ENCODE results near the gene GLI2. TPM values are rescaled to one million over a fixed set of nuclear protein-coding genes. Genes with fewer than 3 reads are reported as not detected.

The GLI2 gene
- not detected in 2 replicates for total RNA-seq (2014; rRNA removed; shearing (Covaris generic))
- total RNA-seq (2022), result not detected in 2 replicates
- Bru-seq, nascent RNA, result percentile 2 among the genes with signal in this experiment
- not detected for BruChase-seq, experiment 1, labeled RNA remaining after a 6-hour chase
- BruChase-seq, experiment 2, labeled RNA remaining after a 2-hour chase, result percentile 4 among the genes with signal in this experiment
- long read RNA-seq, result 0 reads

DNA sequence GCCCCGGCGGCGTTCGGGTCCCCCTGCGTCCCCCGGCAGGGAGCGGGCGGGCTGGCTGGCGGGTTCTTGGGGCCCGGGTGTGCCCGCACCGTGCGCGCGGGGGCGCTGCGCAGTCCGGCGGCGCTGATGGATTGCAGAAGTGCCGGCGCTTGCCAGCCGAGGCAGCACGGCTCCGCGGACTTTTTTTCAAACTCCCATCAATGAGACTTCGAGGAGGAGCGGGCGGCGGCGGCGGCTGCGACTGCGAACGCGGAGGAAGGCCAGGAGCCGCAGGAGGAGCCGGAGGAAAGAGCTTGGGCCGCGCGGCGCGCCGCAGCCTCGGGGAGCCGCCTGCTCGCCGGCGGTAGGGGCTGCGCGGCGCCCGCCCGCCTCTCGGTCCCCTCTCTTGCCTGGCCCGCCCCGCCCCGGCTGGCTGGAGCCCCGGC, at the start of gene GLI2:
Gene GLI2, plus strand, starts transcription at position 123 of the 425 bp plus-strand sequence. CDS start 61,453 bp downstream, outside the sequence.
- Histone ChIP-seq H3K36me3 (ENCODE audit: insufficient read depth, low read length) (no peaks in the 10 kb centered on the region), H3K27ac (ENCODE audit: low read depth, low read length, poor library complexity, severe bottlenecking) (no peak within 1 kb of the TSS), H3K4me3 (ENCODE audit: low read depth, low read length, poor library complexity, severe bottlenecking) (no peak within 1 kb of the TSS), H2AFZ (ENCODE audit: low read length) (no peak within 1 kb of the TSS), H3K4me1 (ENCODE audit: insufficient read depth, low read length, poor library complexity, severe bottlenecking) (no peaks in the 10 kb centered on the region), H3K79me2 (ENCODE audit: insufficient read depth, low read depth, low read length) (no peaks in the 10 kb centered on the region), H4K20me1 (ENCODE audit: insufficient read depth, low read length) (no peaks in the 10 kb centered on the region), H3K4me2 (ENCODE audit: low read length) (no peak within 1 kb of the TSS), H3K9me2 (ENCODE audit: insufficient read depth, low read length) (no peaks in the 10 kb centered on the region), H3K9me3 (ENCODE audit: low read length) (no peaks in the 10 kb centered on the region)
- DNase-seq (ENCODE audit: low spot score), result no peak
- POLR2A ChIA-PET, result no interaction called here
- CTCF ChIA-PET (ENCODE audit: unreplicated experiment), result no interaction called here
- no TSS peak for BruUV-seq (replicated peaks)
- TF ChIP-seq, protein P1, sequence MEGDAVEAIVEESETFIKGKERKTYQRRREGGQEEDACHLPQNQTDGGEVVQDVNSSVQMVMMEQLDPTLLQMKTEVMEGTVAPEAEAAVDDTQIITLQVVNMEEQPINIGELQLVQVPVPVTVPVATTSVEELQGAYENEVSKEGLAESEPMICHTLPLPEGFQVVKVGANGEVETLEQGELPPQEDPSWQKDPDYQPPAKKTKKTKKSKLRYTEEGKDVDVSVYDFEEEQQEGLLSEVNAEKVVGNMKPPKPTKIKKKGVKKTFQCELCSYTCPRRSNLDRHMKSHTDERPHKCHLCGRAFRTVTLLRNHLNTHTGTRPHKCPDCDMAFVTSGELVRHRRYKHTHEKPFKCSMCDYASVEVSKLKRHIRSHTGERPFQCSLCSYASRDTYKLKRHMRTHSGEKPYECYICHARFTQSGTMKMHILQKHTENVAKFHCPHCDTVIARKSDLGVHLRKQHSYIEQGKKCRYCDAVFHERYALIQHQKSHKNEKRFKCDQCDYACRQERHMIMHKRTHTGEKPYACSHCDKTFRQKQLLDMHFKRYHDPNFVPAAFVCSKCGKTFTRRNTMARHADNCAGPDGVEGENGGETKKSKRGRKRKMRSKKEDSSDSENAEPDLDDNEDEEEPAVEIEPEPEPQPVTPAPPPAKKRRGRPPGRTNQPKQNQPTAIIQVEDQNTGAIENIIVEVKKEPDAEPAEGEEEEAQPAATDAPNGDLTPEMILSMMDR (conservative IDR thresholded peaks at IDR 0.05; ENCODE audit: low read length), result peak; percentile 39
- TF ChIP-seq EZH2phosphoT487 (IDR thresholded peaks at IDR 0.05; ENCODE audit: borderline replicate concordance, low read depth, low read length), result no peak
- intact Hi-C loops (cut with micrococcal nuclease; ENCODE audit: unreplicated experiment), result no loop called here

- no peak for DNase-seq (ENCODE audit: low spot score)
- no peak for TF ChIP-seq EZH2phosphoT487 (IDR thresholded peaks at IDR 0.05; ENCODE audit: borderline replicate concordance, low read depth, low read length)
- TF ChIP-seq, protein P1 (conservative IDR thresholded peaks at IDR 0.05; ENCODE audit: low read length), result no peak
- Histone ChIP-seq H3K9me3 (ENCODE audit: low read length) (no peaks in the 10 kb centered on the region), H3K4me1 (ENCODE audit: insufficient read depth, low read length, poor library complexity, severe bottlenecking) (no peaks in the 10 kb centered on the region), H2AFZ (ENCODE audit: low read length) (no peak overlapping the region), H4K20me1 (ENCODE audit: insufficient read depth, low read length) (no peaks in the 10 kb centered on the region), H3K27ac (ENCODE audit: low read depth, low read length, poor library complexity, severe bottlenecking) (no peak overlapping the region), H3K36me3 (ENCODE audit: insufficient read depth, low read length) (no peaks in the 10 kb centered on the region), H3K79me2 (ENCODE audit: insufficient read depth, low read depth, low read length) (no peaks in the 10 kb centered on the region), H3K4me3 (ENCODE audit: low read depth, low read length, poor library complexity, severe bottlenecking) (no peak overlapping the region), H3K4me2 (ENCODE audit: low read length) (no peak overlapping the region), H3K9me2 (ENCODE audit: insufficient read depth, low read length) (no peaks in the 10 kb centered on the region)
- CTCF ChIA-PET (ENCODE audit: unreplicated experiment), result no interaction called here
- intact Hi-C loops (cut with micrococcal nuclease; ENCODE audit: unreplicated experiment), result loop anchor here (10.0 kb wide), 1 partner anchor 481 kb away; no protein-coding TSS in a partner anchor
- POLR2A ChIA-PET, result interaction anchor here (0.6 kb wide), 1 partner anchor 757 kb away, joined by 3 read pairs; no protein-coding TSS in a partner anchor
- no TSS peak for BruUV-seq (replicated peaks)
Measured at GRCh38 chr2:120685974-120686297, 49.7 kb upstream of the GLI2 start.

DNA sequence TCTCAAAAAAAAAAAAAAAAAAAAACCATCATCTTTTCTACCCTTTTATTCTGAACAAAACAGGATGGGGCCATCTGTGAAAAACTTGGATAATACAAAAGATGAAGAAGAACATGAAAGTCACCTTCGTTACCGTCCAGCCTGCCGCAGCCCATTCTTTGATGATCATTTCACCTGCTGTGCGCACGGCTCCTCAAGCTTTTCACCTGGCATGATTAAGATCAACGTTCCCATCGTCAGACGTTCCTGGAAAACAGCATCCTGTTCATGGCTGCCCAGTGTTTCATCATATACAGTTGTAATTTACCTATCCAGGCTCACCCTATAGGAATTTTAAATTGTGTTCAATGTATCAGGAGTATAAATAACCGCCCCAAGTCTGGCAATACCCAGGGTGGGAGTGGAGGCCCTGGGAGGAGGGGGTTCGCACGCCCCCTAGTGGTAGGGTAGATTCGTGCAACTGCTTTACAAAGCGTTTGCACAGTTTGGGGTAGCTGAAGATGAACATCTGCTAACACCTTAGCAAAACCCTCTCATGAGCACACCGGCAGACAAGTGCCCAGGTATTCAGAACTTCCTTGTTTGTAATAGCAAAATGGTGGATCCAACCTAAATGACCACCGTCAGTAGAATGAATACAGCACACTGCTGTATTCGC, 49.0 kb upstream of the GLI2 start:
- DNase-seq (ENCODE audit: low spot score), result peak; percentile 4
- BruUV-seq (replicated peaks), result no TSS peak
- CTCF ChIA-PET (ENCODE audit: unreplicated experiment), result no interaction called here

More for the DNA sequence above, 49.0 kb upstream of the GLI2 start:
- H3K36me3 ChIP-seq (ENCODE audit: insufficient read depth, low read length), result no peaks in the 10 kb centered on the region
- H3K9me2 ChIP-seq (ENCODE audit: insufficient read depth, low read length), result no peaks in the 10 kb centered on the region
- no peaks in the 10 kb centered on the region for H3K79me2 ChIP-seq (ENCODE audit: insufficient read depth, low read depth, low read length)
- no peak overlapping the region for H2AFZ ChIP-seq (ENCODE audit: low read length)
- no peak overlapping the region for H3K4me3 ChIP-seq (ENCODE audit: low read depth, low read length, poor library complexity, severe bottlenecking)
- no peaks in the 10 kb centered on the region for H3K4me1 ChIP-seq (ENCODE audit: insufficient read depth, low read length, poor library complexity, severe bottlenecking)
- TF ChIP-seq, protein P1 (conservative IDR thresholded peaks at IDR 0.05; ENCODE audit: low read length), result peak; percentile 82
- no peak for TF ChIP-seq EZH2phosphoT487 (IDR thresholded peaks at IDR 0.05; ENCODE audit: borderline replicate concordance, low read depth, low read length)
- no peaks in the 10 kb centered on the region for H4K20me1 ChIP-seq (ENCODE audit: insufficient read depth, low read length)
- no peaks in the 10 kb centered on the region for H3K9me3 ChIP-seq (ENCODE audit: low read length)
- intact Hi-C loops (cut with micrococcal nuclease; ENCODE audit: unreplicated experiment), result loop anchor here (10.0 kb wide), 1 partner anchor 482 kb away; no protein-coding TSS in a partner anchor
- H3K4me2 ChIP-seq (ENCODE audit: low read length), result no peak overlapping the region
- POLR2A ChIA-PET, result no interaction called here
- no peak overlapping the region for H3K27ac ChIP-seq (ENCODE audit: low read depth, low read length, poor library complexity, severe bottlenecking)
